ENCODE results near the gene PDE4D.

DNA sequence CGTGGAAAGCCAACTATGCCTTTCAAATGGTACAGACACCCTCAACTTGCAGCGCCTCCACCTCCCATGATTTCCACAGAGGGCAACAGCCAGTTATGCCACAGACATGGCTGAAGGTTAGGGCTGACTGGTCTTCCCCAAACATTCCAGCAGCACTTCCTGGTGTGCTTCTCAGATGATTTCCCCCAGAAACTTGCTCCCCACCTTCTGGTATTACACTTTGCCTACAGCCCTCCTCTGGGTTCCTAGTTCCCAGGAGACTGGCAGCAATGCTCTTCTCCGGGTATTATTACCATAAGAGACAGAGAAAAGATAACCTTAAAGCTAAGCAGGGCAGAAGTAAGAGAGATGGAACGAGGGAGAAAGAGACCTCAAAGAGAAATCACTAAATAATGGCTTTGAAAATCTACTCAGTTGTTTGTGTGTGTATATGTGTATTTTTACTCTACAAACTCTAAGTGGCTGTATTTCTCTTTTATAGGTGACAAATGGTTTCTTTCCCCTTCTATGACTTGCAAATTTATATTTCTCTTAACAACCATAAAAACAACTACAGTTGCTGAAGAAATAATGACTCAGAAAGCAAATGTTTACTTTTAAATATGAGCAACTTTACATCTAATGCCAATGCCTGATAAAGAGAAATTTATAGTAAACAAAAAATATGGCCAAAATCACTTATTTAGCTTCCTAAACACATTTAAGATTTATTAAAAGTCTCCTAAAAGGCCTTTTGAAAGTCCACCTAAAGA, 133.8 kb downstream of the PDE4D start:
- TF ChIP-seq POLR2A (IDR thresholded peaks at IDR 0.05; ENCODE audit: low read depth, low read length) (no peak), TAF1 (IDR thresholded peaks at IDR 0.05; ENCODE audit: borderline replicate concordance, low read depth, low read length) (no peak), POLR2AphosphoS5 (IDR thresholded peaks at IDR 0.05; ENCODE audit: low read depth, low read length) (no peak)
